ENCODE measurements around the gene STK24. TPM values are rescaled to one million over a fixed set of nuclear protein-coding genes. Genes with fewer than 3 reads are reported as not detected.

STK24 gene
- total and polyA plus RNA-seq, 2 of the 8 experiments (the other 6 are each of a cell fraction or from before 2014, with no cell fraction given): 62.8 to 143 TPM

- TF ChIP-seq HDAC2 (IDR thresholded peaks at IDR 0.05; ENCODE audit: borderline replicate concordance in 1 of 2, low read depth in 2 of 2, low read length in 2 of 2) (no peak), JUND (IDR thresholded peaks at IDR 0.05; ENCODE audit: low read length) (no peak)
Observed at GRCh38 chr13:98488736-98489135, 88.2 kb downstream of the STK24 start (continued).
